Measurements from ENCODE around the gene HNRNPA2B1.
"Not testable (repeated sequence)": the region's sequence is repeated elsewhere in the genome, so short reads cannot be mapped to it uniquely, and the experiment has no call there.

HNRNPA2B1 gene

GRCh38 chr7:26197153-26198115, 3.1 kb downstream of the HNRNPA2B1 start:
- DNase-seq, result no peak

- no peak for DNase-seq
Observed at GRCh38 chr7:26195867-26196657, 4.5 kb downstream of the HNRNPA2B1 start.

- DNase-seq, result no peak
Observed at GRCh38 chr7:26195182-26195581, 5.4 kb downstream of the HNRNPA2B1 start.

- not testable (repeated sequence) for DNase-seq
Observed at GRCh38 chr7:26194764-26195163, 5.8 kb downstream of the HNRNPA2B1 start.

GRCh38 chr7:26193432-26194207, 6.9 kb downstream of the HNRNPA2B1 start:
- DNase-seq, result no peak

GRCh38 chr7:26192485-26193087, 8.0 kb downstream of the HNRNPA2B1 start:
- no peak for DNase-seq

GRCh38 chr7:26191974-26192479, 8.5 kb downstream of the HNRNPA2B1 start:
- no peak for DNase-seq

GRCh38 chr7:26191233-26191973, 9.1 kb downstream of the HNRNPA2B1 start:
- no peak for DNase-seq

GRCh38 chr7:26190417-26190869, 10.1 kb downstream of the HNRNPA2B1 start:
- DNase-seq, result no peak

- DNase-seq, result no peak
Observed at GRCh38 chr7:26189697-26190096, 10.8 kb downstream of the HNRNPA2B1 start.

GRCh38 chr7:26188957-26189541, 11.5 kb downstream of the HNRNPA2B1 start:
- no peak for DNase-seq

GRCh38 chr7:26188206-26188956, 12.2 kb downstream of the HNRNPA2B1 start:
- DNase-seq, result no peak

GRCh38 chr7:26187380-26188205, 13.0 kb downstream of the HNRNPA2B1 start:
- no peak for DNase-seq

GRCh38 chr7:26186364-26187311, 13.9 kb downstream of the HNRNPA2B1 start:
- DNase-seq, result no peak

- no peak for DNase-seq
Observed at GRCh38 chr7:26185844-26186180, 14.7 kb downstream of the HNRNPA2B1 start.

GRCh38 chr7:26185131-26185843, 15.3 kb downstream of the HNRNPA2B1 start:
- DNase-seq, result no peak

- not testable (repeated sequence) for DNase-seq
Observed at GRCh38 chr7:26184281-26185101, 16.1 kb downstream of the HNRNPA2B1 start.
